Activated CD4-positive, alpha-beta T cell treated with anti-CD3 and anti-CD28 coated beads for 48 hours (primary cell): ENCODE results near the gene TMEM123.

Source experiments
- DNase-seq: peaks from one replicate; pipeline ENCODE4 v3.0.0-alpha.2; 2020

Gene TMEM123

DNA sequence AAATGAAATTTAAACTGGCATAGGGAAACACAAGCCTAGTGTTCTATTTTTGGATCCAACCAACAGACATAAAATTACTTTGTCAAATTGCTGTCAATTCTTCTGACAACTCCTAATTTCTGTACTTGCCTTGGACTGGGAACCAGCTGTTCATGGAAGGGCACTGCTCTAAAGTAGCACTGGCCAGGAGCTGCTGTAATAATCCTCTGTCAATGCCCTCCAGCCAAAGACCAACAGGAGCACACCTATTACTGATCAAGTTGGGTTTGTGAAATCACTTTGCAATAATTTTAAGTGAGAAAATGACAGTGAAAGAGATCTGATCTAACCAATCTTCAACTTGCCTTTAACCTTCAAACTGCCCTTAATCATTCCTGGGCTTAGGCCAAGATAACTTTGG lies 18.9 kb upstream of the TMEM123 start:
- DNase-seq = no peak

DNA sequence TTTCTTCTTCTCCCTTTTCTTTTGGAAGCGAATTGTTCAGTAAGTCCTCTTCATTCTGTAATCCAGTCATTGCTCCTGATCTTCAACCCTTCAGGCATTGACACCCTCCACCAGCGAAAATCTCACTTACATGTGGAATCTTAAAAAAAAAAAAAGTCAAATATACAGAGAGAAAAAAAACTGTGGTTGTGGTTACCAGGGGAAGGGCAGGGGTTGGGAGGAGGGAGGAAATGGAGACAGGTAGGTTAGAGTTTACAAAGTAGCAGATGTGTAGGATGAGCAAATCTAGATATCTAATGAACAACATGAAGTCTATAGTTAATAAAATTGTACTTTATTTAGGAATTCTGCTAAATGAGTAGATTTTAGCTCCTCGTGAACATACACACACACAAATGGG lies 17.7 kb upstream of the TMEM123 start:
- DNase-seq = no peak

DNA sequence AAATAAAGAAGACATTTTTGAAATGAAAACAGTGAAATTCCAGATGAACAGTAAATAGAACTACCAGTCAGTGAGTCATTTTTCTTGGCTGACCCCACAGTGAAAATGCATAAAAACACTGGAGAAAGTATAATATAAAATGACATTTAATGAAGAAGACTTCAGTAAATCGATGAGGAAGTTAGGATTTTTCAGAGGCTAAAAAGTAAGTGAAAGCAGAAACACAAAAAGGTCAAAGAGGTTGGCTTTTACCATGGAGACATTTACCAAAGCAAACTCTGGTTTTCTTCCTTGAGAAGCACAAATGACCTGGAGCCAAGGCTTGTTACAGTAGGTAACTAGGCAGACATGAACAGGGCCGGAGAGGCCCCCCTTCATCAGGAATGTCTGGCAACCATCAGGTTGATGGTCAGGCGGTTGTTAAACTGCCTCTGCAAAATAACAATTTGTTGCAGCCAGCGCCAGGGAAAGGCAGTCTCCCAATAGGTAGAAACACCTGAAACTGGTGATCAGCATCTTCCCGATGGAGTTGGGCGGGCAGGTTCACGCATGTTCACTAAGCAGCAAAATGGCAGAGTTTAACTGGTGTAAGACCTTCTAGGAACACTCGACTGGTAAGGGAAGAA lies 16.7 kb upstream of the TMEM123 start:
- DNase-seq = no peak

DNA sequence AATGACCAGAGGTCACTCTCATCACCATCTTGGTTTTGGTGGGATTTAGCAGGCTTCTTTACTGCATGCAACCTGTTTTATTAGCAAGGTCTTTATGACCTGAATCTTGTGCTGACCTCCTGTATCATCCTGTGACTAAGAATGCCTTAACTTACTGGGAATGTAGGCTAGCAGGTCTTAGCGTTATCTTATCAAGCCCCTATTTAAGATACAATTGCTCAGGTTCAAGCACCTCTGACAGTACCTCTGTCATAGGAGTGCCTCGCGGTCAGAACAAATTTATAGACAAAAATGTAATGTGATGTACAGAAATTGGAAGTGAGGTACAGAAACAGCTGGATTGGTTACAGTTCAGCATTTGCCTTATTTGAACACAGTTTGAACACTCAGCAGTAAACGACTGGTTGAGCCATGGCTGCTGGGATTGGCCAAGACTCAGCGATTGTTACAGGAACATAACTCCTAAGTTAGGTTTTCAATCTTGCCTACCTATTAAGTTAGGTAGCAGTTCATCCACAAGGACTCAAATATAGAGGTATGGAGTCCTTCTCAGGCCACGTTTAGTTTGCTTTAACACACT lies 16.1 kb upstream of the TMEM123 start:
- DNase-seq = no peak

DNA sequence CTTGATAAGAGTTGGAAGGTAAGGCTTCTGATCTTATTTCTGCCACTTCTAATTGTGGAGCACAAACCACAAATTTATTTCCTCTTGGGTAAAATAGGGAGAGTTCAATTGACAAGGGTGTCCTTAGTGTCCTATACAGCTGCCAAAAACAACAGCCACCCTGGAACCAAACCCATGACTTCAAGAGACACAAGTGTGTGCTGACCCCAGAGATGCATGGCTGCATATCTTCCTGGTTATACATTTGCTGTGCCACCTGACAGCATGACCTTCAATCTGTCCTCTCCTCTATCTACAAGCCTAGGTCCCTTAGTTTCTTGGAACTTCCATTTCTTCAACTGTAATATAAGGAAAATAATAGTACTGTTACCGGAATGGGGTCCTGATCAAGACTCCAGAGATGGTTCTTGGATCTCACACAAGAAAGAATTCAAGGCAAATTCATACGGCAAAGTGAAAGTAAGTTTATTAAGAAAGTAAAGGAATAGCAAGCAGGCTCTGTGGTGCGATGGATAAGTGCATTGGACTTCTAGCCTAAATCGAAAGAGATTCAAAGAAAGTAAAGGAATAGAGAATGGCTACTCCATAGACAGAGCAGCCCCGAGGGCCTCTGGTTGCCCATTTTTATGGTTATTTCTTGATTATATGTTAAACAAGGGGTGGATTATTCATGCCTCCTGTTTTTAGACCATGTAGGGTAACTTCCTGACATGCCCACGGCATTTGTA lies 15.5 kb upstream of the TMEM123 start:
- no peak for DNase-seq

DNA sequence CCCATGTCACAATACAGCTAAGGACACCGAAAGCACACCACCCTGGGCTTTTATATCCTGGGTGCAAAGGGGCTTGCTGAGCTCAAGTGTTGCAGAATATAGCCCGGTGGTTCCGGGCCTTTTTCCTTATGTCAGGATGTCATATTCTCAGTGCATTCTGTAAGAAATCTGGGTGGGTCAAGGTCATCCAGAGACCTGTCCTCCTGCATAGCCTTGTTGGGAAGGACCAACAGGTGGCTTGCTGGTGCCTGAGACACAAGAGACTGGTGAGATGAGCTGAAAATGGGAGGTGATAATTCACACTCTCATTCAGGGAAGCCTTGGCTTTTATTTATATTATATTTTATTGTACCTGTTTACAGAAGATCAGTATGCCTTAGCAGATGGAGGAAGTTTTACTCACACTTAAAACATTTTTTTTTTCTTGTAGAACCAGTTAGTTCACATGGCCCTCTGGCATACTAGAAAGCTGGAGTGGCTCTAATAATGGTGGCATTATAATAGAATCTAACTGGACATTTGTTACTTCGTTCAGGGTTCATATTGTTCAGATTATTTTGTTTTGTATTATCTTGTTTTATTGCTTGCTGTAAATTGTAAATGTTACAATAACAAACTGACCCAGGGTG lies 14.6 kb upstream of the TMEM123 start:
- DNase-seq = no peak

DNA sequence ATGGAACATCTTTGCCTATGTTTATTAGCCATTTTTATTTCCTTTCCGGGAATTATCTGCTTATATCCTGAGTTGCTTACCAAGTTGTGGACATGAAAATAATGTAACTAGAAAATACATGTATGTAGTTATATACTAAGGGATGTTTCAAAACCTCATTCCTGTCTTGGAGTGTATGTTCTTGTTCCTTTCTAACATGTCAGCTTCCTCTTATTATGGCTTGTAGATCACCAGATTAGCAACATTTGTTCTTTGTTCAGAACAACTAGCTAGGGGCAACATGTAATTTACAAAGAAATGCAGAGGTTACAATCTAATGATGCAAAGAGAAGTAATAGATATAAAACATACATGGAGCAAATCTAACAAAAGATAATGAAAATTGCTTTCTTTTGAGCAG lies 13.1 kb upstream of the TMEM123 start:
- no peak for DNase-seq

DNA sequence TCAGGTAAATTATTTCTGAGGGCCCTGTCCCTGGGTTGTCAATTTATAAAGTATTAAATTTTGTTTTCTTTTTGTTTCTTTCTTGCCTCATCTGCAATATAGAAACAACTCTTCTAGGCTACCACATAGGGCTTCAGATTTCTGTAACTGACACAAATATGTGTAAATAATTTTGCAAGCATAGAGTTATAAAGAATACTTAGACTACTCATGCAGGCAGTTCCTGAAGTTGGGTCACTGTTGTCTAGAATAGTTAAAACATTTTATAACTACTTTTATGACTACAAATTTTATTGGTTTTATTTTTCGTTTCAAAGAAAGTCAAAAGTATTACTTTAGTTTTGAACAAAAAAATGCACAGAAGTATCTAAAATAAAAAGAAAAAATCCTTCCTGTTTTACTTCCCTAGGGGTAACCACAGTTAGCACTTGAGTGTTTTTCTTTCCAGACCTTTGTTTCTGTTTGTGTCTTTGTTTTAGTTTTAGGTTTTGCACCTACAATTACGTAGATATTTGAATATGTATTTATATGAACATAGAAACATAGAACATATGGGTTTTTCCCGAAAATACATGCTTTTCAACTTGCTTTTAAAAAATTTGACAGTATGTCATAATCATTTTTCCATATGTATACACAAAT lies 12.4 kb upstream of the TMEM123 start:
- no peak for DNase-seq

DNA sequence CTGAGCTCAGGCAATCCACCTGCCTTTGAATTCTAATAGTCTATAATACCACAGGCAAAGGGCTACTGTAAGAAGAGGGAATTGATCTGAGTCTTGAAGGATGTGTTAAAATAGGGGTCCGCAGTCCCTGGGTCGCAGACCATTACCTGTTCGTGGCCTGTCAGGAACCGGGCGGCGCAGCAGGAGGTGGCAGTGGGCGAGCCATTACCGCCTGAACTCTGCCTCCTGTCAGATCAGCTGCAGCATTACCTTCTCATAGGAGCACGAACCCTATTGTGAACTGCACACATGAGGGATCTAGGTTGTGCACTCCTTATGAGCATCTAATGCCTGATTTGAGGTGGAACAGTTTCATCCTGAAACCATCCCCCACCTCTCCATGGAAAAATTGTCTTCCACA lies 11.5 kb upstream of the TMEM123 start:
- no peak for DNase-seq

DNA sequence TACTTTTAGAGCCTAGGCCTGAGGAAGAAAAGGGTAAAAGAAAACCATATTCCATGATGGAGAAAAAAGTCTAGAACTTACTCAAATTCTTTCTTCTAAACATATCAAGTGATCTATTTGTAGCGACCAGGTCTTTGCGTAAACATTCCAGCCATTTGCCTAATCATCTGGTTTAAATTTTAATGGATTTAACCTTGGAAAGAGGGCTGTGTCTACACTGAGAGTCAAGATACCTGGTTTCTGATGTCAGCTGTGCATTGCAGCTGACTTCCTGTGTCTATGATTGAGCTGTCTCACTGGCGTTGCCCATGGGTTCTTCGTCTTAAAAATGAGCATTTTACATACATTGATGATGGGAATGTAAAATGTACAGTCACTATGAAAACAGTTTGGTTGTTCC lies 10.0 kb upstream of the TMEM123 start:
- DNase-seq = no peak

DNA sequence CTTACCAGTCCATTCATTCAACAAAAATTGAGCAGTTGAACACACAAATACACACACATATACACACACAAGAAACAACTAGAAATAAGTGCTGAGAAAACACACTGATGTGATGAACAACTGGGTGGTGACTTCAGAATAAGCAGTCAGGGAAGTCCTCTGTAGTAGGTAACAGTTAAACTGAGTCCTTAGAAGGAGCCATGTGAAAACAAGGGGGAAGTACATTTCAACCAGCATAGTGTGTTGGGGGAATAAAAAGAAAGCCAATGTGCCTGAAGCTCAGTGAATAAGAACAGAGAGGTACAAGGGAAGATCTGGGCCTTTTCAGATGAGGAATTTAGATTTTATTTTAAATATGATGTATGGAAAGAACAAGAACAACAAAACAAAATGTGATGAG lies 6.8 kb upstream of the TMEM123 start:
- DNase-seq = no peak

DNA sequence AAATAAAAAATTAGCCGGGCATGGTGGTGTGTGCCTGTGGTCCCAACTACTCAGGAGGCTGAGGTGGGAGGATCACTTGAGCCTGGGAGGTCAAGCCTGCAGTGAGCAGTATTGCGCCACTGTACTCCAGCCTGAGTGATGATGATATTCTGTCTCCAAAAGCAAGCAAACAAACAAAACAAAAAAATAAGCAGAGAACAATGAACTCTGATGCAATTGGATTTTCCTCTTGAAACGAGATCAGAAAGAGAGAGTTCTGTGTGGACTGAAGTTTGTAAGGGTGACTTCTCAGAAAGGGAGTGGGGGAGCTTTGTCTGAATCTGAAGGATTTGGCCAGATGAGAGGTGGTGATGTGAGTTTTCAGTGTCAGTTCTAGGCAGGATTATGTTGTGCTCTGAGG lies 6.0 kb upstream of the TMEM123 start:
- DNase-seq = no peak

DNA sequence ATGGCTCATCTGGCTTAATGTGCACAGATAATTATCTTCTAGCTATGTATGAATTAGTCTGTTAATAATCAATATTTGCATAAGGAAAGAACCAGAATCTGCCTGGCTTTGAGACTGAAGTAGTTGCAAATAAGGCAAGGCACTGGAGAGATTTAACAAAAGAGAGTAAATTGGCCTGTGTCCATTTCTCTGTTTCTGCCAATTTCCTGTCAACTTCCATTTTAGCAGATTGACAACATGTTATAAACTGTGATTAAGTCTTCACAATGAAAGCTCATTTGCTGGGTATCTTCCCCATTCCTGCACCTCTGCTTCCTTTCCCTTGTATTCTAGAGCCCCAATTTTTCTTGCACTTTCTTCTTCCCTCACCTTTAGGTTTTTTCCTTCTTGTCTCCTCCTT lies 5.3 kb upstream of the TMEM123 start:
- DNase-seq = no peak

DNA sequence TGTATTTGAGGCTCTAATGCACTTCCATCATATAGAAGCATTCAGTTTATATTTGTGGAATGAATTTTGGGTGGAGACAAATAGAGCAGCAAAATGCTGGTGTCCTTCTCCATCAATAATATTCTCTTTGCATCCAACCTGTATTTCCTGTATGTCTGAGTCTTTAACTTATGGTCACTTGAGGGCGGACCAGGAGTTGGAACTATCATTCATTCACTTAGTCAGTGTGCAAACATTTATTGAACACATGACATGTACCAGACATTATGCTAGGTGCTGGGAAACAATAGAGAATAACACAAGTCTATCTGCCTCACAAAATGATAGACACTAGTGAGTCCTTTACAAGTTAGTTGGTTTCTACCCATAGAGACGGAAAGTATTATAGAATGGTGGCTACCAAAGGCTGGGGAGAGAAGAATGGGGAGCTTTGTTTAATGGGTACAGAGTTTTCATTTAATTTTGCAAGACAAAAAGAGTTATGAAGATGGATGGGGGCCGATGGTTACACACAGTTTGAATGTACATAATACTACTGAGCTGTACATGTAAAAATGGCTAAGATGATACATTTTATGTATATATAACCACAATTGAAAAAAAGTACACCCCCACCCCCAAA lies 4.6 kb upstream of the TMEM123 start:
- DNase-seq = no peak

DNA sequence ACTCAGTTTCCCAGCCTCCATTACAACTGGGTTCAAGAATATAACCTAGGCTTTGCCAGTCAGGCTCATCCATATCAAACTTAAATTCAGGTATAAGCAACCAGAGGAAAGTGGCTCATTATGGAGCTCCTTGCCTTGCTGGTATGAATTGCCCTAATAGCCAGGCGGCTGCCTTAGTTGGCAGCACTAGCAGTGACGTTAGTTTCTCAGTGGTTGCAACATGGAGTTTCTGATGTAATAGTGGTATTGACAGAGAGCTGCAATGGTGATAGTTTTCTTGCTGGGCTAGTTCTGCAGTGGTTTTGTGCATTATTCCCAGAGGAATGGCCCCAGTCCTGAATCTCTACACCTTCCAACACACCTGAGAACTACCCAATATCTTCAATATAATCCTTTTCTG lies 3.8 kb upstream of the TMEM123 start:
- DNase-seq = no peak

DNA sequence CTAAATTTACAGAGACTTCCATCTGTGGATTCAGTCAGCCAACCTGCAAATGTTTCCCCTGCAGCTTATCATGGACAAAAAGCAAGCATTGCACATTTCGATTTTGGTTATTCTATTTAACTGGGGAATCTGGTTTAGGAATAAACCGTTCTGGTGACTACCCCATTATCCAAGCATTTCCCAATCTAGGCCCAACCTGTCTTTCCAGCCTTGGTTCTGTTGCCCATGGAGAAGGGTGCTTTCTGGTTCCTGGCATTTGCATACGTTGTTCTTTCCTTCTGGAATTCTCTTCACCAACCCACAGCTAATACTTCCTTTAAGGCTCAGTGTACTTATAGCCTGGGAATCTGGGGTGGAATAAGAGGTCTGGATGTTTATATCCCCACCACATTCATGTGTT lies 1.4 kb upstream of the TMEM123 start:
- no peak for DNase-seq

DNA sequence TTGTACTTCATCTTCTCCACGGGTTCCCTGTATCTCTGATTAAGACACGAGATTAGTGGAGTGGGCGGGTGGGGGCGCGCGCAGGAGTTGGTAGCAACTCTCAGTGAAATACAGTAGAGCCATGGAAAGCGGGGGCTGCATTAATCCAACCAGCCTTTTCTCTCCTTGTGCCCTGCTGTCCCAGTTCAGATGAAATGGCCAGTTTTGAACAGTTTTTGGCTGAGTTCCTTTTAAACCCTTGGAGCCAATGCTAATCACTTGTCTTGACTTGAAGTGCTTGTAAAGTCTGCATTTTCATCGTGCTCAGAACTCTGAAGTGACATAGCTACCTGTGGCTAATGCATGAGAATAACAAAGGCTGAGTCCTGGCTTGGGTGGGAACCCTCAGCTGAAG lies 734 bp upstream of the TMEM123 start:
- DNase-seq = no peak

DNA sequence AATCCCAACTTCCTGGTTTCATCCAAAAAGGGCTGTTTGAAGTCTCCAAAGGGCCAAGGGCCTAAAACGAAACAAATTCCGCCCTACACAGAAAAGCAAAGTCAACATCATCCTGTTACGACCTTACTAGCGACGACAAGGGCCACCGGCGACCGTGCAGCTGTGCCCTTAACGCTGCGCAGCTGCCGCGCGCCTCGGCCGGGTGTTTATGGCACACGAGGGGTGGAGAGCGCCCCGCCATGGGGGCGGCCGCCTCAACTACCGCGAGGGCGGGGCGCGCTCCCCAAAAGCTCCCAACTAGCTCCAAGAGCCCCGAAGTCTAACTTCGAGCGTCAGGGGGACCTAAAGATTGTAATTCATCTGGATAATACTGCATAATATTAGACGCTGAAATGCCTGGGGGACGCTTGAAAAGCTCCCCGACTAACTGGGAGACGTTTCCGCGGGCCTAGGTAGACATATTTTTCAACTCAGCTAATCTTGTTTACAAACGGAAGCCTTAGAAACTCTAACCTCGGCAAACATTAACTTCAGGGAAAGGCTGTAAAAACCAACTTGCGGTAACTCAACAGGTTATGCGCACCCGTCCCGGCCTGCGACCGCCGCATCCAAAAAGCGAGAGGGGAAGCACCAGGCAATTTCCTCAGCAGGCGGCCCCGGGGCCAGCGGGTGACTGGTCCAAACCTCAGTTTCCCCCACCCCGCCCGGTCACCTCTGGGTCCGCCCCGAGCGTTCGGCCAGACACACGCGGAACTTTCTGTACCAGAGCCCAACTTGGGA lies 694 bp downstream of the TMEM123 start:
- DNase-seq = peak; percentile 86

DNA sequence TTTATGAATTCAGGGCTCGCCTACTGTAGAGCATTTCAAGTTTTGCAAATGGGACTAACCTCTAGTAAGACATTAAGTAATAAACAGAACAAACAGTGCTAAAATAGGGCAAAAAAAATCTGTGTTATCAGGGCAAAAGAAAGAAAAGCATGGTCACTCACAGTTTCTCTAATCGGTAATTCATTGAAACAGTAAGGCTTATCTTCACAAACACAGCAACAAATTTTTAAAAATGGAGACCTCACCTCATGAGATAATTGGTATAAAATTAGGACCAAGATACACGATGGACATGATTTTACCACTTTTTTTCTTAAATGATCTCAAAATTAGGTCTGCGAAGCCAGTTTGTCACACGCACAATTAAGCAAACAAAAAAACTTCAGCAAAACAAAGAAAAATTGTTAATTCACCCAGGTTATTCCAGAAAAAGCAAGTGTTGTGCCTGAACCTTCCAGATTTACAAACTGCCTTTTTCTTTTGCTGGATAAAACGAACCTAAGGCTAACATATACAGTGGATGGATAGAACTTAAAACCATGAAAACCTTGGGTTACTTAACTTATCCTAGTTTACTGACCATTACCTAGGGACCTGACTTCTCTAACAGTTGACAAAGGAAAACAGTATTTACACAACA lies 1.4 kb downstream of the TMEM123 start:
- DNase-seq = no peak

DNA sequence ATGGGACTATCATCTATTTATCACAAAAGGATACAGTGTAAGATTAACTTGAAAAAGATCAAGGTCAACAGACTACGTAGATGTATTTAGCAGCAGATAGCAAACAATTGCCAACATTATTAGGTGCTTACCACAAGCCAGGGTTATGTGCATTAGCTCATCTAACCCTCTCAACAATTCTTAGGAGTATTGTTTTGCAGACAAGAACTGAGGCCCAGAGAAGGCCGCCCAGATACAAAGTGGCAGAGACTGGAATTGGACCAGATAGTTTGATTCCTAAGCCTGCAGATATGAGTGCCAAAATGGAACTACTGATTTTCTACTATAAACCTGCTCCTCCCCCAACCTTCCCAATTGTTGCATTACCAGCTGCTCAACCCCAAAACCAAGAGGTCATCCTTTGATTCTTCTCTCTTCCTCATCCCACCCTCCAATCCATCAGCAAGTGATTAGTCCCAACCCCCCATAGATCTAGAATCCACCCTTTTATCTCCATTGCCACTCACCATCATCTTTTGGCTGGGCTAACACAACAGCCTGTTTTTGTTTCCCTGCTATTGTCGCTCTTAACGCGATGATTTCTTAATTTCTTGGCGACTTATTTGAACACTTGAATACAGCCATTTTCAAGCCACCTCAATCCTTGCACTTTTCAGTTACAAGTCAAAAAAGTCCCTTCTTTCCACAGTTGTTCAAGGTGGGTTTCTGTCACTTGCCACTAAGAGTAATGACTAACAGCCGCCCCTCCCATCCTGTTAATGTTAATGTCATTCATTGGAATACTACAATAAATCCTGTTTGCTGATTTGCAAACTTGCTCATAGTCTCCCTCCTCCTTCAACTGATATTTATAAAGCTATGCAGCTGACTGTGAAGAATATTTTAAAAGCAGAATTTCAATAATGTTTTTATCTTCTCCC lies 2.7 kb downstream of the TMEM123 start:
- no peak for DNase-seq

DNA sequence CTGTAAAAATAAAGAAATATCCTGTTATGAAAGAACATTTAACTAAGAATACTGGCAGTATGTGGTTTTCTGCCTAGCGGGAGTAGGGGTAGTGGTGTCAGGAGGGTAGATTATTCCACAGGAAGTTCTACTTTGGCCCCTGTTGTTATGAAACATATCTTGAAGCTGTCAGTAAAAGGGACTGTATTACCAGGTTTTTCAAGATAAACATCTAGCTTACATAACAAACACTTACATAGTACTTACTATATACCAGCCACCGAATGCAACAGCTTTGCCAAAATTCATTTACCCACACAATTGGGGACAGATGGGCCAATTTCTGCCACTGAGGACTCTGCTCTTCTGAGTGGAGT lies 3.7 kb downstream of the TMEM123 start:
- no peak for DNase-seq
